IMR-90 (cell line): ENCODE measurements around the gene SYNPO2L. TPM values are rescaled to one million over a fixed set of nuclear protein-coding genes. Genes with fewer than 3 reads are reported as not detected.
"Not testable (repeated sequence)": the region's sequence is repeated elsewhere in the genome, so short reads cannot be mapped to it uniquely, and the experiment has no call there.

Experiments used
- ATAC-seq: fragments of 200-7000 bp; cut with Tn5 transposase; 2 replicates; pipeline ENCODE4 v1.9.1; 2020; ENCODE audit warnings: low read depth, mild to moderate bottlenecking, moderate library complexity
- BruUV-seq: library from RNA; stranded (reverse); fragments of 400-500 nt; replicated peaks from 2 replicates; lab custom pipeline; 2021; lab: Mats Ljungman, UMichigan
- CTCF ChIA-PET: fragments of 300-600 bp; formaldehyde crosslinking; extraction: SDS; loops from one replicate; lab custom pipeline; 2021; ENCODE audit warnings: antibody characterized with exemption; lab: Yijun Ruan, JAX
- POLR2A ChIA-PET: fragments of 300-600 bp; sonication (Branson Sonifier 250); formaldehyde crosslinking; loops from one replicate; lab custom pipeline; 2022; ENCODE audit warnings: antibody characterized with exemption; ENCODE audit not compliant: unreplicated experiment; lab: Charles Lee
- DNase-seq: peaks from one replicate; pipeline ENCODE4 v3.0.0; 2013
- H2AFZ ChIP-seq: replicated peaks from 2 replicates; pipeline ENCODE3; 2013; ENCODE audit warnings: low read length, mild to moderate bottlenecking; ENCODE audit not compliant: poor library complexity
- H2AK5ac ChIP-seq: 2 replicates; pipeline ENCODE4 v1.6.1; 2013; ENCODE audit warnings: low read depth, low read length, inconsistent platforms
- H2AK9ac ChIP-seq: replicated peaks from 2 replicates; pipeline ENCODE3; 2013; ENCODE audit warnings: mild to moderate bottlenecking, low read depth, low read length, moderate library complexity; ENCODE audit not compliant: poor library complexity
- H2BK120ac ChIP-seq: 2 replicates; pipeline ENCODE4 v1.6.1; 2013; ENCODE audit warnings: low read depth, low read length, inconsistent platforms
- H2BK15ac ChIP-seq: 3 replicates; pipeline ENCODE4 v1.6.1; 2013; ENCODE audit warnings: low read depth, low read length, inconsistent platforms
- H2BK20ac ChIP-seq: 2 replicates; pipeline ENCODE4 v1.6.1; 2013; ENCODE audit warnings: low read depth, mild to moderate bottlenecking, inconsistent platforms, low read length, moderate library complexity
- H2BK5ac ChIP-seq: 2 replicates; pipeline ENCODE4 v1.6.1; 2013; ENCODE audit warnings: mild to moderate bottlenecking, low read depth, low read length, inconsistent platforms; ENCODE audit not compliant: poor library complexity, severe bottlenecking
- H3K14ac ChIP-seq: replicated peaks from 2 replicates; pipeline ENCODE4 v1.6.1; 2013; ENCODE audit warnings: low read depth, low read length, inconsistent platforms
- H3K18ac ChIP-seq: 2 replicates; pipeline ENCODE4 v1.6.1; 2013; ENCODE audit warnings: low read depth, low read length, control low read depth
- H3K23ac ChIP-seq: 2 replicates; pipeline ENCODE4 v1.6.1; 2013; ENCODE audit warnings: low read depth, low read length, inconsistent platforms
- H3K27ac ChIP-seq: 2 replicates; pipeline ENCODE4 v1.5.1; 2013; ENCODE audit warnings: mild to moderate bottlenecking, control low read depth, low read length; ENCODE audit not compliant: insufficient read depth
- H3K27me3 ChIP-seq: 2 replicates; pipeline ENCODE4 v1.6.1; 2013; ENCODE audit warnings: low read length; ENCODE audit not compliant: control insufficient read depth, insufficient read depth
- H3K36me3 ChIP-seq: 2 replicates; pipeline ENCODE4 v1.6.1; 2013; ENCODE audit warnings: low read length, mixed read lengths; ENCODE audit not compliant: control insufficient read depth, insufficient read depth
- H3K4ac ChIP-seq: 2 replicates; pipeline ENCODE4 v1.6.1; 2013; ENCODE audit warnings: low read depth, low read length, inconsistent platforms
- H3K4me1 ChIP-seq: 2 replicates; pipeline ENCODE4 v1.6.1; 2013; ENCODE audit warnings: low read length, mixed read lengths; ENCODE audit not compliant: control insufficient read depth, insufficient read depth
- H3K4me2 ChIP-seq: 2 replicates; pipeline ENCODE4 v1.6.1; 2013; ENCODE audit warnings: low read depth, mild to moderate bottlenecking, control low read depth, low read length, moderate library complexity
- H3K4me3 ChIP-seq: 2 replicates; pipeline ENCODE4 v1.5.1; 2013; ENCODE audit warnings: low read depth, mild to moderate bottlenecking, control low read depth, low read length, moderate library complexity; ENCODE audit not compliant: insufficient read depth
- H3K56ac ChIP-seq: 2 replicates; pipeline ENCODE4 v1.6.1; 2013; ENCODE audit warnings: low read length, inconsistent platforms; ENCODE audit not compliant: insufficient read depth; ENCODE audit errors: extremely low read depth
- H3K79me1 ChIP-seq, 2 experiments: 2 replicates each; pipeline ENCODE4 v1.6.1; 2013; ENCODE audit warnings: low read length in 2 of 2, inconsistent platforms in 1 of 2, low read depth in 1 of 2
- H3K9ac ChIP-seq: 2 replicates; pipeline ENCODE4 v1.6.1; 2013; ENCODE audit warnings: low read depth, low read length, control low read depth
- H3K9me1 ChIP-seq: 2 replicates; pipeline ENCODE4 v1.6.1; 2013; ENCODE audit warnings: low read length, inconsistent platforms; ENCODE audit not compliant: insufficient read depth
- H3K9me3 ChIP-seq: 2 replicates; pipeline ENCODE4 v1.6.1; 2013; ENCODE audit warnings: low read length; ENCODE audit not compliant: control insufficient read depth, insufficient read depth
- H4K20me1 ChIP-seq: 2 replicates; pipeline ENCODE4 v1.6.1; 2013; ENCODE audit warnings: low read length, inconsistent platforms; ENCODE audit not compliant: insufficient read depth
- H4K5ac ChIP-seq: 2 replicates; pipeline ENCODE4 v1.6.1; 2013; ENCODE audit warnings: mild to moderate bottlenecking, low read depth, low read length, control low read depth
- H4K8ac ChIP-seq, 2 experiments: 2 replicates each; pipeline ENCODE4 v1.6.1; 2013; ENCODE audit warnings: low read depth in 2 of 2, low read length in 2 of 2, control low read depth in 1 of 2, inconsistent platforms in 1 of 2
- H4K91ac ChIP-seq: 2 replicates; pipeline ENCODE4 v1.6.1; 2013; ENCODE audit warnings: low read depth, low read length, inconsistent platforms; ENCODE audit not compliant: insufficient read depth
- WGBS, 2 experiments: methylation state at CpG; one replicate each; pipeline versions ENCODE4 v1.1.5 to v1.1.7; 2013; ENCODE audit warnings: missing lambda C conversion rate in 2 of 2; ENCODE audit not compliant: insufficient read length in 1 of 2; ENCODE audit errors: extremely low coverage in 2 of 2; 5-methylcytosine and 5-hydroxymethylcytosine counted together
- dilution Hi-C: fragments of 300-500 bp; cut with HindIII; formaldehyde crosslinking; loops from one replicate; pipeline ENCODE4 v1.14.3; 2018; ENCODE audit warnings: low sequenced_read_pairs; ENCODE audit not compliant: unreplicated experiment
- in situ Hi-C: fragments of 300-500 bp; cut with MboI; formaldehyde crosslinking; loops from 3 replicates; pipeline ENCODE4 v1.14.3; 2019; ENCODE audit warnings: low sequenced_read_pairs, inconsistent platforms, mixed read lengths
- intact Hi-C: fragments of 100-400 bp; cut with micrococcal nuclease; formaldehyde crosslinking; loops from 2 replicates; pipeline ENCODE4 v1.10.0; 2022
- polyA plus RNA-seq, 3 experiments: library from polyadenylated mRNA; depleted of rRNA; stranded (reverse); fragments of >200 nt; gene quantifications; 2 replicates each; pipeline ENCODE4 v1.2.3, GENCODE V29; 2012; ENCODE audit warnings: low replicate concordance in 1 of 3
- total RNA-seq: library from RNA; depleted of rRNA; stranded (reverse); fragments of >200 nt; gene quantifications from 2 replicates; pipeline ENCODE4 v1.2.3, GENCODE V29; 2012

The SYNPO2L gene
- total and polyA plus RNA-seq, 2 of the 4 experiments (the other 2 are of a cell fraction): 0.18 to 0.62 TPM

GRCh38 chr10:73663621-73664020, 7.8 kb upstream of the SYNPO2L start:
- BruUV-seq, H4K20me1 ChIP-seq, intact Hi-C loops, H3K27me3 ChIP-seq, H3K4ac ChIP-seq, H3K4me2 ChIP-seq, H2AK5ac ChIP-seq, H3K14ac ChIP-seq, H4K91ac ChIP-seq, H3K79me1 ChIP-seq, H4K5ac ChIP-seq, H2AFZ ChIP-seq, H3K27ac ChIP-seq, H3K23ac ChIP-seq, H2BK15ac ChIP-seq, POLR2A ChIA-PET, ATAC-seq, H3K36me3 ChIP-seq, H3K18ac ChIP-seq, H3K4me1 ChIP-seq, H3K9me3 ChIP-seq, dilution Hi-C loops, H3K9ac ChIP-seq, H2BK5ac ChIP-seq, H4K8ac ChIP-seq, H3K4me3 ChIP-seq, CTCF ChIA-PET, DNase-seq, H3K9me1 ChIP-seq, H2AK9ac ChIP-seq, in situ Hi-C loops, H3K56ac ChIP-seq, H2BK20ac ChIP-seq: not testable (repeated sequence)
- whole genome bisulfite sequencing, 2 experiments: no CpG with 5 or more reads among the region's 10 CpGs
- peak overlapping the region; percentile 23; the same call in 1 of the 2 replicates for H2BK120ac ChIP-seq

- CTCF ChIA-PET, H2BK5ac ChIP-seq, H3K23ac ChIP-seq, H3K27me3 ChIP-seq, H3K4me1 ChIP-seq, DNase-seq, H3K4me2 ChIP-seq, dilution Hi-C loops, H3K56ac ChIP-seq, POLR2A ChIA-PET, H3K9me3 ChIP-seq, H4K20me1 ChIP-seq, H4K8ac ChIP-seq, H3K9ac ChIP-seq, H3K36me3 ChIP-seq, H4K5ac ChIP-seq, intact Hi-C loops, H4K91ac ChIP-seq, BruUV-seq, H3K4me3 ChIP-seq, H3K27ac ChIP-seq, in situ Hi-C loops, H3K14ac ChIP-seq, H2AFZ ChIP-seq, H2AK9ac ChIP-seq, H3K18ac ChIP-seq, ATAC-seq, H2BK120ac ChIP-seq, H2BK15ac ChIP-seq, H3K79me1 ChIP-seq, H3K9me1 ChIP-seq: not testable (repeated sequence)
- Histone ChIP-seq H3K4ac (peak overlapping the region; percentile 47), H2AK5ac (peak overlapping the region; percentile 82), H2BK20ac (0 out of 2 replicates have a peak overlapping the region, but pooled peaks have one; percentile 10)
- 83% methylated on average over 1 of the region's 7 CpGs; no CpG with 5 or more reads in 1 of the 2 experiments for WGBS, 2 experiments
These were observed 6.9 kb upstream of the SYNPO2L start for GRCh38 chr10:73662705-73663104.
